H9 (cell line): Measurements from ENCODE around the gene PUS3. TPM values are rescaled to one million over a fixed set of nuclear protein-coding genes. Genes with fewer than 3 reads are reported as not detected.

Experiments
- DNase-seq: peaks from one replicate; pipeline ENCODE4 v3.0.0-alpha.2; 2017
- H2AFZ ChIP-seq: one replicate; pipeline ENCODE4 v1.6.1; 2013; ENCODE audit warnings: mild to moderate bottlenecking, low read length, control low read depth, moderate library complexity
- H2AK5ac ChIP-seq: 2 replicates; pipeline ENCODE4 v1.6.1; 2013; ENCODE audit warnings: low read length, control low read depth, mixed read lengths; ENCODE audit not compliant: insufficient read length
- H2BK120ac ChIP-seq: one replicate; pipeline ENCODE4 v1.6.1; 2013; ENCODE audit warnings: low read depth, mild to moderate bottlenecking, low read length, control low read depth, inconsistent platforms; ENCODE audit not compliant: poor library complexity, severe bottlenecking
- H2BK12ac ChIP-seq: 2 replicates; pipeline ENCODE4 v1.6.1; 2013; ENCODE audit warnings: low read length, control low read depth, mixed read lengths, low read depth; ENCODE audit not compliant: insufficient read length
- H2BK15ac ChIP-seq: 2 replicates; pipeline ENCODE4 v1.6.1; 2013; ENCODE audit warnings: low read depth, low read length, control low read depth
- H2BK20ac ChIP-seq: one replicate; pipeline ENCODE4 v1.6.1; 2013; ENCODE audit warnings: low read depth, mild to moderate bottlenecking, low read length, control low read depth, inconsistent platforms; ENCODE audit not compliant: poor library complexity, severe bottlenecking
- H2BK5ac ChIP-seq: 2 replicates; pipeline ENCODE4 v1.6.1; 2013; ENCODE audit warnings: low read length, control low read depth, mixed read lengths; ENCODE audit not compliant: insufficient read length
- H3K14ac ChIP-seq: 2 replicates; pipeline ENCODE4 v1.6.1; 2013; ENCODE audit warnings: low read length, control low read depth; ENCODE audit not compliant: insufficient read depth
- H3K18ac ChIP-seq: 2 replicates; pipeline ENCODE4 v1.6.1; 2013; ENCODE audit warnings: low read depth, mild to moderate bottlenecking, mixed read lengths, low read length, control low read depth; ENCODE audit not compliant: insufficient read length
- H3K23ac ChIP-seq: 2 replicates; pipeline ENCODE4 v1.6.1; 2013; ENCODE audit warnings: low read length, control low read depth, mixed read lengths, low read depth; ENCODE audit not compliant: insufficient read length
- H3K23me2 ChIP-seq: 2 replicates; pipeline ENCODE4 v1.6.1; 2013; ENCODE audit warnings: low read depth, mild to moderate bottlenecking, mixed read lengths, low read length, control low read depth; ENCODE audit not compliant: insufficient read length, poor library complexity, severe bottlenecking
- H3K27ac ChIP-seq: 2 replicates; pipeline ENCODE4 v1.5.1; 2013; ENCODE audit warnings: low read length, control low read depth, mixed read lengths, low read depth; ENCODE audit not compliant: insufficient read length
- H3K27me3 ChIP-seq: 2 replicates; pipeline ENCODE4 v1.6.1; 2013; ENCODE audit warnings: low read length, control low read depth, inconsistent platforms; ENCODE audit not compliant: insufficient read depth
- H3K4ac ChIP-seq: 2 replicates; pipeline ENCODE4 v1.6.1; 2013; ENCODE audit warnings: low read depth, mild to moderate bottlenecking, control low read depth, inconsistent platforms, low read length, moderate library complexity
- H3K4me1 ChIP-seq: 2 replicates; pipeline ENCODE4 v1.6.1; 2013; ENCODE audit warnings: low read length, control low read depth, inconsistent platforms; ENCODE audit not compliant: insufficient read depth
- H3K4me2 ChIP-seq: 2 replicates; pipeline ENCODE4 v1.6.1; 2013; ENCODE audit warnings: low read length, control low read depth, mixed read lengths; ENCODE audit not compliant: insufficient read length, insufficient read depth
- H3K56ac ChIP-seq: 2 replicates; pipeline ENCODE4 v1.6.1; 2013; ENCODE audit warnings: low read depth, mild to moderate bottlenecking, mixed read lengths, low read length, control low read depth; ENCODE audit not compliant: insufficient read length
- H3K79me1 ChIP-seq: 2 replicates; pipeline ENCODE4 v1.6.1; 2013; ENCODE audit warnings: low read depth, mild to moderate bottlenecking, moderate library complexity, low read length, control low read depth, inconsistent platforms; ENCODE audit not compliant: insufficient read depth, poor library complexity, severe bottlenecking
- H3K79me2 ChIP-seq: 2 replicates; pipeline ENCODE4 v1.6.1; 2013; ENCODE audit warnings: low read length, control low read depth, inconsistent platforms; ENCODE audit not compliant: insufficient read depth
- H3K9ac ChIP-seq: 2 replicates; pipeline ENCODE4 v1.6.1; 2013; ENCODE audit warnings: low read length, control low read depth, mixed read lengths; ENCODE audit not compliant: insufficient read length; ENCODE audit errors: extremely low read depth
- H3K9me3 ChIP-seq: one replicate; pipeline ENCODE4 v1.6.1; 2013; ENCODE audit warnings: low read depth, low read length, inconsistent platforms; ENCODE audit not compliant: control insufficient read depth
- H3T11ph ChIP-seq: one replicate; pipeline ENCODE4 v1.6.1; 2013; ENCODE audit warnings: mild to moderate bottlenecking, low read length, control low read depth, inconsistent platforms
- H4K20me1 ChIP-seq: one replicate; pipeline ENCODE4 v1.6.1; 2013; ENCODE audit not compliant: control insufficient read depth, insufficient read length, insufficient read depth
- H4K5ac ChIP-seq: 2 replicates; pipeline ENCODE4 v1.6.1; 2013; ENCODE audit warnings: low read depth, mild to moderate bottlenecking, mixed read lengths, low read length, control low read depth; ENCODE audit not compliant: insufficient read length
- H4K8ac ChIP-seq: replicated peaks from 2 replicates; pipeline ENCODE4 v1.6.1; 2013; ENCODE audit warnings: low read length, control low read depth, mixed read lengths, low read depth; ENCODE audit not compliant: insufficient read length
- H4K91ac ChIP-seq: 2 replicates; pipeline ENCODE4 v1.6.1; 2013; ENCODE audit warnings: low read depth, mild to moderate bottlenecking, moderate library complexity, mixed read lengths, low read length, control low read depth; ENCODE audit not compliant: insufficient read length
- H3K27ac Mint-ChIP-seq, 3 experiments: 2 replicates in 2 of 3; 3 replicates in 1 of 3; pipeline ENCODE4 v1.8.0; 2020 to 2021; ENCODE audit warnings: mixed read lengths in 3 of 3, mild to moderate bottlenecking in 1 of 3, moderate library complexity in 1 of 3
- H3K27me3 Mint-ChIP-seq: 2 replicates; pipeline ENCODE4 v1.8.0; 2021; ENCODE audit warnings: low read depth, mild to moderate bottlenecking, moderate library complexity, mixed read lengths
- H3K36me3 Mint-ChIP-seq, 3 experiments: 2 replicates in 2 of 3; 3 replicates in 1 of 3; pipeline ENCODE4 v1.8.0; 2020 to 2021; ENCODE audit warnings: low read depth in 3 of 3, mixed read lengths in 3 of 3; ENCODE audit not compliant: insufficient read depth in 1 of 3
- H3K4me1 Mint-ChIP-seq, 2 experiments: 2 replicates each; pipeline ENCODE4 v1.8.0; 2020; ENCODE audit warnings: mixed read lengths in 2 of 2
- H3K4me3 Mint-ChIP-seq, 2 experiments: 2 replicates in 1 of 2; 3 replicates in 1 of 2; pipeline ENCODE4 v1.8.0; 2020 to 2021; ENCODE audit warnings: mild to moderate bottlenecking in 2 of 2, mixed read lengths in 2 of 2, moderate library complexity in 1 of 2
- H3K9me3 Mint-ChIP-seq, 2 experiments: 2 replicates in 1 of 2; 3 replicates in 1 of 2; pipeline ENCODE4 v1.8.0; 2020; ENCODE audit warnings: mild to moderate bottlenecking in 2 of 2, mixed read lengths in 2 of 2, moderate library complexity in 1 of 2
- total RNA-seq: library from RNA; stranded (reverse); gene quantifications from 2 replicates; pipeline ENCODE4 v1.2.1, GENCODE V29; 2021
- TF ChIP-seq, protein P1 (sequence below): fragments of 200-600 bp; sonication (generic); conservative IDR thresholded peaks from 3 replicates; pipeline ENCODE4 v1.8.0; 2021; ENCODE audit warnings: antibody characterized with exemption, mild to moderate bottlenecking

Gene PUS3
- total RNA-seq, 1 experiment from 2014 or later, result 20.0 TPM

DNA sequence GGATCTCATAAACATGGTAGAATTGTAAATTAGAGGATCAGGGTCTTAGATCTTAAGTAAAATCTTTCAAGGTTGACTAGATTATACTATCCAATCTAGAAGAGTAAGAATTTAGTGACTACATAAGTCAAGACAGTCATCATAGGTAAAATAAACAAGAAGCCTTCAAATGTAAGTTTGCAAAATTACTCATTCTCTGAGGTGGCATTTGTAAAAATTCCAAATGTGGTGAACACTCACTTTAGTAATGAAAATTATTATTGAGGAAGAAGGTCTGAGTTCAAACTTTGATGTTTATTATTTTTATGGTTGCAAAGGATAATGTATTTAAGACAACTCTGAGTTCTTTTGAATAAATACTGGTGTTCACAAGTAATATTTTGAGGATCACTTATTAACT, 10.9 kb downstream of the PUS3 start:
- Histone ChIP-seq H3K4me2 (no peak overlapping the region), H3K18ac (no peak overlapping the region), H3K23ac (no peak overlapping the region), H3K9ac (no peak overlapping the region), H2BK20ac (no peak overlapping the region), H3K27ac (no peak overlapping the region), H2AK5ac (no peak overlapping the region), H3K4me1 (no peaks in the 10 kb centered on the region), H2BK120ac (no peak overlapping the region), H3K79me1 (no peaks in the 10 kb centered on the region), H3K9me3 (no peaks in the 10 kb centered on the region), H4K8ac (no peak overlapping the region), H3K14ac (no peak overlapping the region), H3K4ac (no peak overlapping the region), H4K91ac (no peak overlapping the region), H2BK12ac (no peak overlapping the region), H2BK5ac (no peak overlapping the region), H3T11ph (no peak overlapping the region), H4K5ac (no peak overlapping the region), H2AFZ (no peak overlapping the region), H3K23me2 (peaks cover 8% of the 10 kb centered on the region), H4K20me1 (no peaks in the 10 kb centered on the region), H2BK15ac (no peak overlapping the region), H3K56ac (no peak overlapping the region), H3K79me2 (peaks cover 2% of the 10 kb centered on the region; the same call in 1 of the 2 replicates), H3K27me3 (no peaks in the 10 kb centered on the region)
- Mint-ChIP-seq H3K36me3 (peaks cover 18 to 25% (median 24%) of the 10 kb centered on the region in 3 experiments), H3K4me3 (no peak overlapping the region), H3K27me3 (peaks cover 3% of the 10 kb centered on the region), H3K4me1 (peaks cover 3% of the 10 kb centered on the region in 2 experiments; a peak in 2 of 4 replicates), H3K9me3 (peaks cover 3% of the 10 kb centered on the region in 2 experiments; a peak in 4 of 5 replicates), H3K27ac (no peak overlapping the region)
- no peak for DNase-seq
- TF ChIP-seq, protein P1, sequence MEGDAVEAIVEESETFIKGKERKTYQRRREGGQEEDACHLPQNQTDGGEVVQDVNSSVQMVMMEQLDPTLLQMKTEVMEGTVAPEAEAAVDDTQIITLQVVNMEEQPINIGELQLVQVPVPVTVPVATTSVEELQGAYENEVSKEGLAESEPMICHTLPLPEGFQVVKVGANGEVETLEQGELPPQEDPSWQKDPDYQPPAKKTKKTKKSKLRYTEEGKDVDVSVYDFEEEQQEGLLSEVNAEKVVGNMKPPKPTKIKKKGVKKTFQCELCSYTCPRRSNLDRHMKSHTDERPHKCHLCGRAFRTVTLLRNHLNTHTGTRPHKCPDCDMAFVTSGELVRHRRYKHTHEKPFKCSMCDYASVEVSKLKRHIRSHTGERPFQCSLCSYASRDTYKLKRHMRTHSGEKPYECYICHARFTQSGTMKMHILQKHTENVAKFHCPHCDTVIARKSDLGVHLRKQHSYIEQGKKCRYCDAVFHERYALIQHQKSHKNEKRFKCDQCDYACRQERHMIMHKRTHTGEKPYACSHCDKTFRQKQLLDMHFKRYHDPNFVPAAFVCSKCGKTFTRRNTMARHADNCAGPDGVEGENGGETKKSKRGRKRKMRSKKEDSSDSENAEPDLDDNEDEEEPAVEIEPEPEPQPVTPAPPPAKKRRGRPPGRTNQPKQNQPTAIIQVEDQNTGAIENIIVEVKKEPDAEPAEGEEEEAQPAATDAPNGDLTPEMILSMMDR, result no peak
